ENCODE data around the gene KLHL1. TPM values are rescaled to one million over a fixed set of nuclear protein-coding genes. Genes with fewer than 3 reads are reported as not detected.

Gene KLHL1
- total and polyA plus RNA-seq, 2 of the 13 experiments (the other 11 are each of a cell fraction or from before 2014, with no cell fraction given), result 0.01 TPM; not detected in 1

- TF ChIP-seq RBM22 (optimal IDR thresholded peaks at IDR 0.05; ENCODE audit: low read length), result no peak
- no peak for TF ChIP-seq JUNB (CRISPR knock-in tag; IDR thresholded peaks at IDR 0.05; ENCODE audit: borderline replicate concordance)
- no peak for TF ChIP-seq KLF15 (CRISPR knock-in tag; IDR thresholded peaks at IDR 0.05; ENCODE audit: borderline replicate concordance)
- no peak for TF ChIP-seq HMG20A (CRISPR knock-in tag; IDR thresholded peaks at IDR 0.05; ENCODE audit: borderline replicate concordance)
- no peak for TF ChIP-seq CEBPZ (IDR thresholded peaks at IDR 0.05; ENCODE audit: low read length)
Measured at GRCh38 chr13:70117338-70117905, 9.2 kb upstream of the KLHL1 start (continued).

GRCh38 chr13:70107498-70108281 lies 562 bp downstream of the KLHL1 start, which contains the start of gene ATXN8OS:
Gene ATXN8OS (plus strand): TSS chr13:70107826.
- no peak within 1 kb of the TSS for H3K4me3 ChIP-seq (replicated peaks in 1 of 3; ENCODE audit: insufficient read depth in 1 of 3, low read depth in 2 of 3, low read length in 3 of 3)
- no peaks in the 10 kb centered on the region for H3K4me1 ChIP-seq (ENCODE audit: insufficient read depth, low read length)
- no peaks in the 10 kb centered on the region for H3K36me3 ChIP-seq (replicated peaks in 1 of 2; ENCODE audit: control insufficient read depth in 1 of 2, insufficient read depth in 2 of 2, low read length in 2 of 2)
- ATAC-seq (no peak), DNase-seq (ENCODE audit: low spot score) (no peak), FAIRE-seq (no peak)
- no peak within 1 kb of the TSS for H3K9ac ChIP-seq (ENCODE audit: insufficient read depth, low read depth, low read length)
- WGBS (ENCODE audit: low lambda C conversion rate), result 19% methylated on average over 12 of the region's 53 CpGs
- no peaks in the 10 kb centered on the region for H3K79me2 ChIP-seq (ENCODE audit: insufficient read depth, low read length)
- intact Hi-C loops (cut with micrococcal nuclease; ENCODE audit: unreplicated experiment) (no loop called here), in situ Hi-C loops (cut with HindIII; ENCODE audit: extremely low pct_ligation_motif_present, low pct_unique_long_range_greater_than_20kb) (no loop called here)
- no peak within 1 kb of the TSS for H3K4me2 ChIP-seq (ENCODE audit: low read depth, low read length)
- no peak within 1 kb of the TSS for H2AFZ ChIP-seq (ENCODE audit: low read length)
- POLR2A ChIA-PET, result no interaction called here
- H3K27me3 ChIP-seq (ENCODE audit: control insufficient read depth in 1 of 2, insufficient read depth in 2 of 2, low read length in 2 of 2), result 0 out of 5 replicates have a peak, but pooled peaks cover 0 to 7% of the 10 kb centered on the region in 2 experiments
- TF ChIP-seq ATF7-NPFF (CRISPR knock-in tag; IDR thresholded peaks at IDR 0.05; ENCODE audit: low read depth), result no peak
- no peak for TF ChIP-seq ARID3A (IDR thresholded peaks at IDR 0.05; ENCODE audit: low read depth, low read length)
- no peak for TF ChIP-seq MLX (CRISPR knock-in tag; IDR thresholded peaks at IDR 0.05)
- TF ChIP-seq JUND (CRISPR knock-in tag; IDR thresholded peaks at IDR 0.05), result no peak
- no peak for TF ChIP-seq SALL2 (CRISPR knock-in tag; IDR thresholded peaks at IDR 0.05)
- no peaks in the 10 kb centered on the region for H4K20me1 ChIP-seq (ENCODE audit: insufficient read depth, low read length)
- H3K27ac ChIP-seq (ENCODE audit: extremely low read length, insufficient read depth, low read length), result no peak within 1 kb of the TSS
- no peaks in the 10 kb centered on the region for H3K9me3 ChIP-seq (ENCODE audit: low read length)
- CTCF ChIA-PET (ENCODE audit: low intra/inter-chr PET ratio, low total read pairs), result no interaction called here
- no TSS peak for BruUV-seq (replicated peaks)
